Posterior cingulate gyrus (tissue), 11 donors: ENCODE measurements around the gene SLC43A1.

Source experiments
- DNase-seq, 10 donors: peaks; one replicate each; pipeline versions ENCODE4 v3.0.0 to v3.0.0-alpha.2; 2020 to 2021; ENCODE audit warnings: mixed read lengths in 3 of 10
- intact Hi-C: fragments of 100-400 bp; cut with DNase I; formaldehyde crosslinking; loops from one replicate; pipeline ENCODE4 v1.15.1; 2023

The SLC43A1 gene

DNA sequence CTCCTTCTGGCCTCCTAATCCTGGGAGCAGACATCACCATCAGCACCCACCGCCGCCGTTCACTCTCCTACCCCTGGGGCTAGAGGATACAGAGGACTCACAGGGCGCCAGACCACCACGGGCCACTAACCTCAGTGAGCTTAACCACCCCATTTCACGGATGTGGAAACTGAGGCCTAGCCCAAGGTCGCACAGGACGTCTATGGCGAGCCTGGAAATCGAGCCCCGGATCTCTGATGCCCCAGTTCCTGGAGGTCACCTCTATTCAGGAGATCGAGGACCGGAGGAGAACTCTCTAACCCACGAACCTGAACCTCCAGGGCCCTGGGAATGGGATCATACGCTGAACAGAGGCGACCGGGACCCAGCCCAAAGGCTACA lies 14.7 kb upstream of the SLC43A1 start:
- intact Hi-C loops: loop anchor here (5.0 kb wide), 2 partner anchors 37 to 193 kb away; partner anchors contain the start of genes P2RX3, SSRP1 and UBE2L6
- peak in 1 of 10 donors; percentile 78 for DNase-seq

DNA sequence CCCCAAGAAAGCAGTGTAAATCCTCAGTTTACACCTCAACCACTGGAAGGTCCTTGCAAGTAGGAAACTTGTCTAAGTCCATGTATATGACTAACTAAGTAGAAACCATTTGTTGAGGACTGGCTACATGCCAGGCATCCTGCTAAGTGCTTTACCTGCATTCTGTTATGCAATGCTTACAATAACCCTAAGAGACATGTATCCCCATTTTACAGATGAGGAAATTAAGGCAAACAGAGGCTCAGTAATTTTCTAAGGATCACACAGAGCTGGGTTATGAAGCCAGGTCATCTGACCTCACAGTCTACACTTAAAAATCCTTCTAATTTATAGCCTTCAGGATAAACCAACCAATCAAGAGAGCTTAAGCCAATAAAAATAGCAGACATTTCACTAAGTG lies 13.5 kb upstream of the SLC43A1 start:
- intact Hi-C loops: loop anchor here (5.0 kb wide), 1 partner anchor 182 kb away; no protein-coding TSS in a partner anchor
- no peak for DNase-seq

DNA sequence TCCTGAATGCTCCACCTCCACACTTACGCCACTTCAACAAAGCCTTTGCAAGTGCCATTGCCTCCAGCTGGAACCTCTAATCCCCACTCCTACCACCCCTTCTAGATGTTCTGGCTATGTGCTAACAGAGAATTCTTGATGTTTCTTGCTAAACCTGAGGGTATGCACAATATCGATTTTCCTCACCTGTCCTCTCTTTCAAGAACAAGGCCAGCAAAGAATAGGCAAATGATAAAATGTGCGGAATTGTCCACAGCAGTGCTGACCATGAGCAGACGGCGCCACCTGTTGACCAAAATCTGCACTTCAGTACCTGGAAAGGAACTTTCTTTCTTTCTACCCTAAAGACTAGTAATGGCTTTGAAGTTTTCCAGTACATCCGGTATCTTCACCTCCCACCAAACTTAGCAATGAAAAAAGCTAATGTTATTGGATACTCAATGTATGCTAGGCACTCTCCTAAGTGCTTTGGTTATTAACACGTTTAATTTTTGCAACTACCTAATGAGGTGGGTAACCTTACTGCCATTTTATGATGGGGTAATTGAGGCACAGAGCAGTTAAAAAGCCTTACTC lies 11.6 kb upstream of the SLC43A1 start:
- DNase-seq: peak; percentile 34 to 92 (median 79)
- intact Hi-C loops: loop anchor here (1.0 to 5.0 kb wide), 3 partner anchors 34 to 180 kb away; no protein-coding TSS in a partner anchor

DNA sequence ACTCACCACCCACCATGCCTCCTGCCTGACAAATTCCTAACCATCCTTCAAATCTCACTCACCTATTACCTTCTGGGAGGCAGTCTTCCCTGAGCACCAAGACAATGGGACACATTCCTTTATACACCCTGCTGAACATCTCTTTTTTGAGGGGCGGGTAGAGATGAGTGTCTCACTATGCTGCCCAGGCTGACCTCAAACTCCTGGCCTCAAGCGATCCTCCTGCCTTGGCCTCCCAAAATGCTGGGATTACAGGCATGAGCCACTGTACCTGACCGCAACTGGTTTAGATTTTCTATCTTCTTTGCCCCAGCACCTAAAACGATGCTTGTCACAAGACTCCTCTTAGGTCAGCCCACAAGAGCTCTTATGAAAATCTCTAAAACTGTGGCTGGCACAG lies 7.9 kb upstream of the SLC43A1 start:
- DNase-seq: no peak
- intact Hi-C loops: no loop called here

DNA sequence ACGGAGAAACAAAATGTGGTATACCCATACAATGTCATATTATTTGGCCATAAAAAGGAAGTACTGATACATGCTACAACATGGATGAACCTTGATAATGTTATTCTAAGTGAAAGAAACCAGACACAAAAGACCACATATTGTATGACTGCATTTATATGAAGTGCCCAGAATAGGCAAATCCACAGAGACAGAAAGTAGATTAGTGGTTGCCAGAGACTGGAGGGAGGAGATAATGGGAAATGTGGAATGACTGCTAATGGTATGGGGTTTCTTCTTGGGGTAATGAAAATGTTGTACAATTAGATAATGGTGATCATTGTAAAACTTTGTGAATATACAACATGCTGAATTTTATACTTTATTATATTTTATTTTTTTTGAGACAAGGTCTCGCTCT lies 5.6 kb upstream of the SLC43A1 start:
- intact Hi-C loops: no loop called here

DNA sequence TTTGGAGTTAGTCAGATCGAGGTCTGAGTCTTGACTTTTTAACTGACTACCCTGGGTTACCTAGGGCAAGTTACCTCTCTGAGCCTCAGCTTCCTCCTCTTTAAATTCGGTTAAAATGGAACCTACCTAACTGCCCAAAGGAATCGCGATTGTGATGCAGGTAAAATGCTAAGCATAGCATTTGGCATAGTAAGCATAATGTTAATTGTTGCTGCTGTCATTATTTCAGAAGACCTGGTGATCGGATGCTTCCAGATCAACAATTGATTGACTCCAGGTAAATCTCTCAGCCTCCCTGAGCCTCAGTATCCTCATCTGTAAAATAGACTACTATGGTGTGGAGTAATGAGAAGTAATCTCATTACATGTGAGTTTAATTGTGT lies 550 bp upstream of the SLC43A1 start:
- no peak for DNase-seq
- intact Hi-C loops: no loop called here

More for the DNA sequence above, 5.6 kb upstream of the SLC43A1 start:
- no peak for DNase-seq

DNA sequence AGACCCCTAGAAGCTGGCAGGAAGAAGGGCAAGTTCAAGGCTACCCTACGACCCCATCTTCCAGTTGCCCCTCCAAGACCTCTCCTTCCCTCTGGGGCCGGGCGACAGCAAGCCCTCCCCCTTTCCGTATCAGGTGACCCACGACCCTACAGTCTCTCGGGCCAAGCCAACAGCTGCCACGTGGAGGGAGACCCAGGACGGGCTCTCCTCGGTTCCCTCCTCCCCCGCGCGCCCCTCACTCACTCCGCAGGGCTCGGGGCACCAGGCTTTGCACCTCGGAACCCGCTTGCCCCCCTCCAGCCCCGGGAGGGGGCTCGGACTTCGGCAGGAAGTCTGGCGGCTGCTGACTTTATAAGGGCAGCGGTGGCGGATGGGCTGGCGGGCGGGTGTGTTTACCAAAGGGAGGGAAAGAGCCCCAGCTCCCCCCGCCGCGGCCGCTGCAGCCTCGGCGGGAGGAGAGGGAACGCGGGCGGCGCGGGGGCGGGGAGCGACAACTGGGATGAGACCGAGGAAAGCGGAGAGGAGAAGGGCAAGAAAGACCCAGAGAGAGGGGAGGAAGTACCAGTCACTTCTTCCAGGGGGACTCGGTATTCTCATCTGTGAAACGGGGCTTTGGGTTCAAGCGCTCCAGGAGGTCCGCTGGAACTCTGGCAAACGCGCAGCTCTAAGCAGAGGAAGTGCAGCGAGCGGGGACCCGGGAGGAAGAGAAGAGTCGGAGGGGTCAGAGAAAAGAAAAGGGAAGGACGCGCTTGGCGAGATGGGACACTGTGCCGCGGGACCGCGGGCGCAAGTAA lies 767 bp downstream of the SLC43A1 start:
- DNase-seq: peak in 9 of 10 donors; percentile 21 to 91 (median 55)
- intact Hi-C loops: no loop called here

DNA sequence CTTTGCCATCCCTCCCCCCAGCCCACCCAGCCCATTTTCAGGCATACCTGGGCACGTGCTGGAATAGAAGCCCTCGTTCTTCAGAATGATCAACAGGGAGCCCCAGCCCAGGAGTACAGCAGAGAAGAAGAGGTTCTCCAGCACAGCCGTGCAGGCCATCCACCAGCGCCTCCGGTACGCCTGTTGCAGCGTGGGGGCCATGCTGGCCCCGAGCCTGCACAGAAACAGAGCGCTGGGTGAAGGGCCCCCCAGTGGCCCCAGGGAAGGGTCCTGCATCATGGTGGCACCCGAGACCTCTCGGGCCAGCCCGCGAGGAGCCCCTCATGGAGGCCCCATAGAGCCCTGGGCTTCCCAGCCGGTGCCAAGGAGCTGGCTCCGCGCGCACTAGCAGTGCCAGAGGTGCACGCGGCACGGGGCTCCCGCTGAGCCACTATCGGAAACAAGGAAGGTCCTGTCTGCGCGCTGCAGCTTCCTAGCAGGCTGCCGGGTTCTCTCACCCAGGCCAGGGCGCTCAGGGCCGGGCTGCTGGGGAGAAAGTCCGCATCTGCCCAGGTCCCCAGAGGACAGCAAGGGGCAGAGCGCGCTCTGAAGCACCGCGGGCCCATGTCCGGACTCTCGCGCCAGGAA lies 1.5 kb downstream of the SLC43A1 start:
- peak in 6 of 10 donors; percentile 18 to 89 (median 60) for DNase-seq
- intact Hi-C loops: no loop called here

DNA sequence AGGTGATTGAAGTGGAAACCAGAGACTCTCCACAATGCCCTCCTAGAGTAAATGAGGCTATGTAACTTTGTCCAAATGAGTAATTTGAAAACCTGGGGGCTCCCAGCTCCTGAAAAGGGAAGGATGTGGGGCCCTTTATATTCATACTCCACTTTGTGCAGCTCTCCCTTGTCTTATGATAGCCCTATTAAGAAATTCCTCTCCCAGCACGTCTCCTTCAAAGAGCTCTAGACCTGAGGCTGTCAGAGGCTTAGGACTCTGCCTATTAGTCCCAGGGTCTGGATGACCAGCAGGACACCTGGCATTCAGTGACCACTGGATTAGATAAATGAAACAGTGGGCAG lies 2.1 kb downstream of the SLC43A1 start:
- intact Hi-C loops: no loop called here

DNA sequence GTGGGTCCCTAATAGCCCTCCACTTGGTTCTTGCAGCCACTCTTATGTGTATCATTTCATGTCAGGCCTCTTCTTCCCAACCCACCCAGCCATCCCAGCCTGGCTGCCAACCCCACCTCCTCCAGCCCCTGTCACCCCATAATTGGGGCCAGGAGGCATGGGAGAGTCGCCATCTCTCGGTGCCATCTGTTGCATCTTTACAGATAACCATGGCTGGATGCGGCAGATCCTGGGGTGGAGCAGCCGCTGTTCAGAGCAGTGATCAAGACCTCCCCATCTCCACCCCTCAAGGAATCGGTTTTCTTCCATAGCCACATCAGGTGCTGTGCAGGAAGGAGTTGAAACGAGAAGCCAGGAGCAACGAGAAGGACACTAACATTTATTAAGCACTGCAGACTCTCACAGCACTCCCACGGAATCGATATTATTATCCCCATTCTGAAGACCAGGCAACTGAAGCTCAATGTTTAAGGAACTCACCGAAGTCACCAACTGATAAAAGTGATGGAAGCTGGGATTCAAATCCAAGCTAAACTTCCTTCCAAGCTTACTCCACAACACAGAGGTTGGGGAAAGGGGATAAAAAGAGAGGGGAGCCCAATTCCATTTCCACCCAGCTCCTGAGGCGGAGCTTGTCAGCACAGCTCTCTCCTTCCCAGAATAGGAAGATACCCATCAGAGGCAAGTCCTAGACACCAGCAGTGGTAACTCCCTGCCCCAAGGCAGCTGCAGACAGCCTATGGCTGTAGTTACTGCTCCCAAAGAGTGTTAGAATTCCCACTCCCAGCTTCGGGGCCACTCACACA lies 2.7 kb downstream of the SLC43A1 start:
- intact Hi-C loops: no loop called here
- DNase-seq: no peak

More for the DNA sequence above, 2.1 kb downstream of the SLC43A1 start:
- no peak for DNase-seq

DNA sequence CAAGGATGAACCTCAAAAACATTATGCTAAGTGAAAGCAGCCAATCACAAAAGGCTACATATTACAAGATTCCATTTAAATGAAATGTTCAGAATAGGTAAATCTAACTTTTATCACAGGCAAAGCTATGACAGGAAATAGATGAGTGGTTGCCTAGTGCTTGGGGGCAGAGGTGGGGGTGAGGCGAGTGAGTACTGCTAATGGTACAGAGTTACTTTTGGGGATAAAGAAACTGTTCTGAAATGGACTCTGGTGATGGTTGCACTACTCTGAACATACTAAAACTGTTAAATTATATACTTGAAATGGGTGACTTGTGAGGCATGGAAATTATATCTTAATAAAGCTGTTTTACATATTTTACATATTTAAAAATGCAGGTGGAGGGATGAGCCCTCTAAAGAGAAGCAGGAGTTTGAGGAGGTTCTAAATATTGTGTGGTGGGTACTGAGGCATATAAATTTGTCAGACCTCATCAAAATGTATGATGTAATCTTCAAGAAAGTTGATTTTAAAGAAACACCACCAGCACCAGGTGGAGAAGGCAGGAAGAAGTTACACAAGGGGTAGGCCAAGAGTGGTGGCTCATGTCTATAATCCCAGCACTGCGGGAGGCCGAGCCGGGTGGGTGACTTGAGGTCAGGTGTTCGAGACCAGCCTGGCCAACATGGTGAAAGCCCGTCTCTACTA lies 3.6 kb downstream of the SLC43A1 start:
- no peak for DNase-seq
- intact Hi-C loops: no loop called here

DNA sequence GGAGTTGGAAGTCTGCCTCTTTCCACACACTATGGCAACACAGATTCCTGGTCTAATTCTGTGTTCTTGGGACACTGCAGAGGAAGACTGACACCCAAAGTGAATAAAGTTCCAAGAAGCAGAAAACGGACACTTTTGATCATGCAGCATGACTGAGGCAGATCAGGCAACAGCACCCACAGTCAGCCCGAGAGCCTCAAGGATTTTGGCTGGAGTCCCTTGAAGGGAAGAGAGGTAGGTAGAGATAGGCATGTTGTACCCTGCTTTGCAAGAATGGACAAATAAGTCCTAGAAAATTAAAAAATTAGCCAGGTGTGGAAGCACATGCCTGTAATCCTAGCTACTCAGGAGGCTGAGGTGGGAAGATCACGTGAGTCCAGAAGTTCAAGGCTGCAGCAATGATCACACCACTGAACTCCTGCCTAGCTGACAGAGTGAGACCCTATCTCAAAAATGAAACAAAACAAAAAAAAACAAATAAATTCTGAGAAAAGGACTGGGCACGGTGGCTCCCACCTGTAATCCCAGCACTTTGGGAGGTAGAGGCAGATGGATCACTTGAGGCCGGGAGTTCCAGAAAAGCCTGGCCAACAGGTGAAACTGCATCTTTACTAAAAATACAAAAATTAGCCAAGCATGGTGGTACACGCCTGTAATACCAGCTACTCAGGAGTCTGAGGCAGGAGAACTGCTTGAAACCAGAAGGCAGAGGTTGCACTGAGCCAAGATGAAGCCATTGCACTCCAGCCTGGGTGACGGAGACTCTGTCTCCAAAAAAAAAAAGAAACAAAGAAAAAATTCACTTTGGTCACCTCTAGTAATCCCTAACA lies 6.9 kb downstream of the SLC43A1 start:
- no peak for DNase-seq
- intact Hi-C loops: no loop called here

DNA sequence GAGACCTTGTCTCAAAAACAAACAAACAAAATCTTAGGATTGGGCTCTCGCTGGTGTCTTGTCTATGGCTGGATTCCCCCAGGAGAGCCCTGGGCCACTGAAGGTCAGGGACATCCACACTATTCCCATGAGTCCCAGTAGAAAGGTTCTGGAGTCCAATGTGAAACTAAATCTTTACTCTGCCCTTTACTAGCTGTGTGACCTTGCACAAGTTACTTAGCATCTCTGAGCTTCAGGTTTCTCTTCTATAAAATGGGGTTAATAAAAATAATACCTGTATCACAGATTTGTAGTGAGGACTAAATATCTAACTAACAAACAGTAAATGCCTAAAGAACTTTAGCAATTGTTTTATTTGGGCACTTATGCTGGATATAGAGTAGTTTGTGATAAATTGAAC lies 9.0 kb downstream of the SLC43A1 start:
- intact Hi-C loops: no loop called here
- DNase-seq: no peak

DNA sequence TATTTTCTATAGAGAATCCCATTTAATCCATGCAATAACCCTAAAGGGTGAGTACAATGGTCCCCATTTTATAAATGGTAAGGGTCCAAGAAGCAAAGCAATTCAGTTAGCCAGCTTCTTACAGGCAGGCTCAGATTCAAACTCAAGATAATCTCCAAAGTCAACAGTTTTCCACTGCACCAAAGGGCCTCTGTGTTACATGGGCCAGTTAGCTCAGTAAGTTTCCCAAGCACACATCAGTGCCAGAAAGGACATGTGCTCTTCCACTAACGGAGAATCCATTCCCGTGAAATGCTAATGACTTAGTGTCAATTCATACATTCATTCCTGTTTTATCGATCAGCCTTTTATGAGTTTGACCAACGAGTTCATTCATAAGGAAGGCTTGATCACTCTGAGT lies 11.0 kb downstream of the SLC43A1 start:
- DNase-seq: no peak
- intact Hi-C loops: no loop called here

DNA sequence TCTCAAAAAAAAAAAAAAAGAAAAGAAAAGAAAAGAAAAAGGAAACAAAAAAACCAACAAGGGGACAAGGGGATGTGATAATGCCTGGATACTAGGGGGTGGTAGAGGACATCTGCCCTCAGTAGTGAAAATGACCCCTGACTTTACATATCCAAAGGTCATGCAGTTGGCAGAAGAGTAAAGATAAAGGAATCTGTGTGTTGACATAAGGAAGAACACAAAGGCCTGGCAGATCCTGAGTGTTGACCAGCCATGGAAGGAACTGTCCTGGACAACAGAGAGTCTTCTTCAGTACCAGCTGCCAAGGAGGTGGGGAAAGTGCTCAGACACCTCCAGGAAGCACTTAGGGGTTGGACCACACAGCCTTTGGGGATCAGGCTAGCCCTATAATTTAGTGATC lies 12.6 kb downstream of the SLC43A1 start:
- intact Hi-C loops: no loop called here
- no peak for DNase-seq

DNA sequence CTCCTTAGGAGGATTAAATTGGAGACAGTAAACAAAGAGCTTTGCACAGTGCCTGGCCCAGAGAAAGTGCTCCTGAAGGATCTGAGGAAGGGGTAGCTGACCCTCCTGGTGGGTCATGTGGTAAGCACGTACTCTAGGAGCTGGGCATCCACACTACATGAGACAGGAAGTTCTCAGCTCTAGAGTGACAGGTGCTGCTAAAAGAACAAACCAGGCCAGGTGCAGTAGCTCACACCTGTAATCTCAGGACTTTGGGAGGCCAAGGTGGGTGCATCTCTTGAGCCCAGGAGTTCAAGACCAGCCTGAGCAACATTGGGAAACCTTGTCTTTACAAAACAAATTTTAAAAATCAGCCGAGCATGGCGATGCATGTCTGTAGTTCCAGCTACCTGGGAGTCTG lies 13.1 kb downstream of the SLC43A1 start:
- intact Hi-C loops: no loop called here
- no peak for DNase-seq

DNA sequence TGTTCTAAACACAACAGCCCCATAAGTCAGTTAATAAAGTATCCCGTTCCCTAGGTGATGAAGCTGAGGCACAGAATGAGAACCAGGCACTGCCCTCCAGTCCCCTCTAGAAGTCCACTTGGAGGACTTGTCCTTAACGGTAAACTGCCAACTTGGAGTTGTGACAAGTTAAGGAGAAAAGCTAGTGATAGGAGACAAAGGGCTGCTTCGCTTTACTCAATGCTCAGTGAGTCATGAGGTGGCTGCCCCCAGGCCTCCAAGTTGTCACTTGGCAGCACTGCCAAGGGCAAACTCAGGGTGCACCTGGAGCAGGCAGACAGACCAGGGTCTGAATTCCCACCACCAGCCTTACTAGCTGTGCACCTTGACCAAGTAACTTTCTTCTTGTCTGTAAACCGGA lies 13.5 kb downstream of the SLC43A1 start:
- intact Hi-C loops: no loop called here
- DNase-seq: no peak

DNA sequence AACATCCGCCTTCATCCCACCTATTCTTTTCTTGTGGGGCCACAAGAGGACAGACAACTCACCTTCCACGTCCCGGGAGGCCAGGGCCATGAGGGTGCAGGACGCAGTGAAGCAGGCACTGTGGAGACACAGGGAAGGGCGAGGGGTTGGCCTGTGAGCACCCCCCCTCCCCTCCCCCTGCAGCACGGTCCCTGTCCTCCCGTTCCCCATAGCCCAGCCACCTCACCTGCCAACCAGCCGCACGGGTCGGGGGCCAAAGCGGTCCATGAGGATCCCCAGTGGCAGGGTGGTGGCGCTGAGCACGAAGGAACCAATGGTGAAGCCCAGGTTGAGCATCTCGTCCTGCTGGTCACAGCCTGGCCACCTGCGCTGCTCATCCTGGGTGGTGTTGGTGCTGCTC lies 14.6 kb downstream of the SLC43A1 start:
- intact Hi-C loops: no loop called here
- DNase-seq: no peak

DNA sequence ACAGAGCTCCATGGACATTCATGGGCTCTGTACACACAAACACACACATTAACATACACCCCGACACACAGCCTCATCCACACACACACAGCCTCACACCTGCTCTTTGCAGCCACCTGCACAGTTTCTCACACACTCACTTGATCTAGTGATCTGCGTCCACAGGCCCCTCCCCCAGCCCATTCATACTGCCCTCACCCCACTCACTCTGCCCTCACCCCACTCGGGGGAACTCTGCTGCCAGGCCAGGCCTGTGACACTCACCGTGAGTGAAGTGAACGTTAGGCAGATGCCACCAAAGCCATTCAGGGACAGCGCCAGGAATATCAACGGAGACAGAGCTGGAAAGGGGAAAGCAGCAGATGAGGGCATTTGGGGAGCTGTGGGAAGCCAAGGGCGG lies 15.0 kb downstream of the SLC43A1 start:
- intact Hi-C loops: no loop called here
- DNase-seq: no peak
